22Rv1 (cell line): Measurements from ENCODE around the gene BCL11B.

Experiments
- ZFX ChIP-seq: fragments of 450-650 bp; IDR thresholded peaks from 2 replicates; pipeline ENCODE4 v1.6.1; 2017; ENCODE audit warnings: antibody characterized with exemption, borderline replicate concordance
- TF ChIP-seq, protein P1 (sequence below): fragments of 450-650 bp; IDR thresholded peaks from 2 replicates; pipeline ENCODE4 v1.5.1; 2017; ENCODE audit warnings: mild to moderate bottlenecking

DNA sequence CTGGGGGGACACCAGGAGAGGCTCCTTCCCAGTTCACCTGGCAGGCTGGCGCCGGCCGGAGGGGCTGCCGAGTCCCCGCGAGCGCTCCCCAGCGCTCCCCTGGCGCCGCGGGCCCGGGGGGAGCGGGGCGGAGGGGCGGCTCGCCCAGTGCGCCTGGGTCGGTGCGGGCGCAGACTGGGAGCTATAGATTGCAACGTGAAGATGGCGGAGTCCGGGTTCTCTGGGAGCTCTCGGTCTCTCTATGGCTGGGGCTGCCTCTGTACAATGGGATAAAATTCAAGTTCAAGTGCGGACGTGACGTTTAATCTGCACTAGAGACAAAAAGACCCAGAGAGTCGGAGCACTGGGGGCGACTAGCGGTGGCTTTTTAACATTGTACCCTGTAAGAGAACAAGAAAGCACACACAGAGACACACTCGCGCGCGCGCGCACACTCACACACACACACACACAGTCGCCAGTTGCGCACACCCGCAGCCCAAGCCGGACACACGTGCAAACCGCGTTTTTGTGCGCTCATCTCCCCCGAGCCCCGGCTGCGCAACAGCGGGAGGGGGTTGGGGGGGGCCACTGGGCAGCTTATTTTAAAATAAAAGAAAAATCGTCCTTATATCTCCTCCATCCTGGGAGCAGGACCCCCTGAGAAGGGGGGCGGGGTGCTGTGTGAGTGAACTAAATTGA lies at the start of gene BCL11B:
- TF ChIP-seq, protein P1, sequence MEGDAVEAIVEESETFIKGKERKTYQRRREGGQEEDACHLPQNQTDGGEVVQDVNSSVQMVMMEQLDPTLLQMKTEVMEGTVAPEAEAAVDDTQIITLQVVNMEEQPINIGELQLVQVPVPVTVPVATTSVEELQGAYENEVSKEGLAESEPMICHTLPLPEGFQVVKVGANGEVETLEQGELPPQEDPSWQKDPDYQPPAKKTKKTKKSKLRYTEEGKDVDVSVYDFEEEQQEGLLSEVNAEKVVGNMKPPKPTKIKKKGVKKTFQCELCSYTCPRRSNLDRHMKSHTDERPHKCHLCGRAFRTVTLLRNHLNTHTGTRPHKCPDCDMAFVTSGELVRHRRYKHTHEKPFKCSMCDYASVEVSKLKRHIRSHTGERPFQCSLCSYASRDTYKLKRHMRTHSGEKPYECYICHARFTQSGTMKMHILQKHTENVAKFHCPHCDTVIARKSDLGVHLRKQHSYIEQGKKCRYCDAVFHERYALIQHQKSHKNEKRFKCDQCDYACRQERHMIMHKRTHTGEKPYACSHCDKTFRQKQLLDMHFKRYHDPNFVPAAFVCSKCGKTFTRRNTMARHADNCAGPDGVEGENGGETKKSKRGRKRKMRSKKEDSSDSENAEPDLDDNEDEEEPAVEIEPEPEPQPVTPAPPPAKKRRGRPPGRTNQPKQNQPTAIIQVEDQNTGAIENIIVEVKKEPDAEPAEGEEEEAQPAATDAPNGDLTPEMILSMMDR, result peak; percentile 60
- TF ChIP-seq ZFX, result no peak
